Adipocyte (in vitro differentiated cells): Measurements from ENCODE around the gene GMNN.
A peak's percentile ranks its signal among the peaks of the same experiment; 100 is the strongest.
"Not testable (repeated sequence)": the region's sequence is repeated elsewhere in the genome, so short reads cannot be mapped to it uniquely, and the experiment has no call there.

Experiments
- DNase-seq: peaks from one replicate; pipeline ENCODE4 v3.0.0-alpha.2; 2015; ENCODE audit warnings: low read depth
- H3K27me3 ChIP-seq: replicated peaks from 2 replicates; pipeline ENCODE4 v1.7.0; 2013; ENCODE audit warnings: mild to moderate bottlenecking, low read length, moderate library complexity; ENCODE audit not compliant: control insufficient read depth, insufficient read depth
- H3K36me3 ChIP-seq: 2 replicates; pipeline ENCODE4 v1.7.0; 2013; ENCODE audit warnings: low read length, mild to moderate bottlenecking, moderate library complexity; ENCODE audit not compliant: control insufficient read depth, insufficient read depth, severe bottlenecking
- H3K4me1 ChIP-seq: 2 replicates; pipeline ENCODE4 v1.7.0; 2013; ENCODE audit warnings: mild to moderate bottlenecking, low read length, moderate library complexity; ENCODE audit not compliant: control insufficient read depth, insufficient read depth
- H3K4me3 ChIP-seq: 2 replicates; pipeline ENCODE4 v1.7.0; 2013; ENCODE audit warnings: mild to moderate bottlenecking, low read length, moderate library complexity
- H3K9ac ChIP-seq: 2 replicates; pipeline ENCODE4 v1.7.0; 2013; ENCODE audit warnings: mild to moderate bottlenecking, low read length, moderate library complexity
- H3K9me3 ChIP-seq: 2 replicates; pipeline ENCODE4 v1.7.0; 2013; ENCODE audit warnings: mild to moderate bottlenecking, low read length, moderate library complexity; ENCODE audit not compliant: control insufficient read depth

The GMNN gene

DNA sequence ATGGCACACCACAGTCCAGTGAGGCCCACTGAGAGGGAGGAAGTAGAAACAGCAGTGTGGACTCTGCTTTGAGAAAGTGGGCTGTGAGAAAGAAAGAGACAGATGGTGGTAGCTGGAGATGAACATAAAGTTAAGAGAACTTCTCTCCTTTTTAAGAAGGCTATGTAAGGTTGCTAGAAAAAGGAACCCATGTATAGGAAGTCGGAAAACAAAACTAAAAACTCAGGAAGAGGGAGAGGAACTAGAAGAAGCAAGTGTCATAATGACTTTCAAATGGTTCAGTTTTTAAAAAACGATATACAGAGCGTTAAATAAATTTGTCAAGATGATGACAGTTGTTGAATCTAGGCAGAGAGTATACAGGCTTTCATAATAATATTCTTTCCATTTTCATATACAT lies 25.4 kb upstream of the GMNN start:
- DNase-seq: no peak
- no peaks in the 10 kb centered on the region for H3K9me3 ChIP-seq
- no peaks in the 10 kb centered on the region for H3K27me3 ChIP-seq
- no peak overlapping the region for H3K4me3 ChIP-seq
- no peak overlapping the region for H3K9ac ChIP-seq
- H3K4me1 ChIP-seq: no peaks in the 10 kb centered on the region
- H3K36me3 ChIP-seq: no peaks in the 10 kb centered on the region

- H3K9me3 ChIP-seq, H3K4me1 ChIP-seq, H3K9ac ChIP-seq, H3K4me3 ChIP-seq, H3K27me3 ChIP-seq, H3K36me3 ChIP-seq, DNase-seq: not testable (repeated sequence)
Observed at GRCh38 chr6:24750878-24751277, 23.9 kb upstream of the GMNN start.

DNA sequence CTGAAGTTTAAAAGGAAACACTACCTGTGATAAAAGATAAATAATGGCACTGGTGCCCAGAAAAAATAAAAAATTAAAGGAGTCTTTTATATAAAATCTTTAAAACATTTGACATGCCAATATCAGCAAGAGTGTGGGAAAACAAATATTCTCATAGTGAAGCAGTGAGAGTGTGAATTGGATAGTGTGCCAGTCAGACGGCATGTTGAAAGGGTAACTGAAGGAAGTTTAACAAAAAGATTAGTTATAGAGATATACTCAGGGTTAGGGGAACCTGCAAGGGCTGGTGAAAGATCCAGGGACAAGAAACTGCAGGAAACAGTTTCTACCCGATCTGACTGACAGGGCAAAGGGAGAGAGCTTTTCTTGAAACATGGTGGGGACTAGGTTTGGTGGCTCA lies 22.2 kb upstream of the GMNN start:
- Histone ChIP-seq H3K4me1 (no peaks in the 10 kb centered on the region), H3K4me3 (no peak overlapping the region), H3K36me3 (no peaks in the 10 kb centered on the region), H3K9me3 (no peaks in the 10 kb centered on the region), H3K9ac (no peak overlapping the region), H3K27me3 (no peaks in the 10 kb centered on the region)
- DNase-seq: no peak

GRCh38 chr6:24752917-24753492 lies 21.7 kb upstream of the GMNN start:
- Histone ChIP-seq H3K4me3 (no peak overlapping the region), H3K4me1 (no peaks in the 10 kb centered on the region), H3K9ac (no peak overlapping the region), H3K36me3 (no peaks in the 10 kb centered on the region), H3K27me3 (no peaks in the 10 kb centered on the region), H3K9me3 (no peaks in the 10 kb centered on the region)
- peak; percentile 22 for DNase-seq

DNA sequence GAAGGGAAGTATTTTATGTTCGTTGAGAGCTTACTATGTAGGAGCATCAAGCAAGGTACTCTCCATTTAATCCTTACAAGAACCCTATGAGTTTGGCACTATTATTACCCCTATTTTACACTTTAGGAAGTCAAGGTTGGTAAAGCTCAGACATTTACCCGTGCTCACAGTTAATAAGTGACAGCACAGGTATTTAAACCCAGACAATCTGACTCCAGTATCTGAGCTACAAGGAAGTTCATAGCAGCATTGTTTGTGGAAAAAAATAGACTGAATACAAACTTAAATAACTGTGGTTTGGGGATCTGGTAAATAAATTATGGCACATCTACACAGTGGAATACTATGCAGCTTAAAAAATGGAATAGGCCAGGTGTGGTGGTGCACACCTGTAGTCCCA lies 21.2 kb upstream of the GMNN start:
- no peak overlapping the region for H3K9ac ChIP-seq
- H3K9me3 ChIP-seq: no peaks in the 10 kb centered on the region
- no peaks in the 10 kb centered on the region for H3K4me1 ChIP-seq
- no peaks in the 10 kb centered on the region for H3K27me3 ChIP-seq
- DNase-seq: no peak
- H3K4me3 ChIP-seq: no peak overlapping the region
- H3K36me3 ChIP-seq: no peaks in the 10 kb centered on the region

- not testable (repeated sequence) for DNase-seq, H3K36me3 ChIP-seq, H3K9ac ChIP-seq
Observed at GRCh38 chr6:24754378-24754777, 20.4 kb upstream of the GMNN start.

DNA sequence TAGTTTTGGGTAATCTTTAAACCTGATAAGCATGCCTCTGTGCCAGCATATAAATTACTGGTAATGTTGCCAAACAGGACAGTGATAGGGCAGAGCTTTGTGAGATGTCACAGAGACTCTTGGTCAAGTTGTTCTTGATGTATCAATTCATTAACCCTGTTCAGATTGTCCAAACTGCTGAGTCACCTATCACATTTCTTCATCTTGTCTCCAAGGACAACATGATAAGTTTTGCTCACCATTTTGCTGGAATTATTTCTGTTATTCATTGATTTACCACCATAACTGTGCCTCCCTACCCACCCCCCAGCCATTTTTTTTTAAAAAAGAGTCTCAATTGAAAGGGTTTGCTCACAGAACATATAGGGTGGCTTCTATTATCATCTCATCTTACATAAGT lies 19.5 kb upstream of the GMNN start:
- H3K27me3 ChIP-seq: no peaks in the 10 kb centered on the region
- no peaks in the 10 kb centered on the region for H3K4me1 ChIP-seq
- DNase-seq: no peak
- no peaks in the 10 kb centered on the region for H3K36me3 ChIP-seq
- H3K9ac ChIP-seq: no peak overlapping the region
- H3K9me3 ChIP-seq: no peaks in the 10 kb centered on the region
- H3K4me3 ChIP-seq: no peak overlapping the region

More at GRCh38 chr6:24754378-24754777, 20.4 kb upstream of the GMNN start:
- H3K27me3 ChIP-seq, H3K4me1 ChIP-seq, H3K9me3 ChIP-seq, H3K4me3 ChIP-seq: not testable (repeated sequence)

DNA sequence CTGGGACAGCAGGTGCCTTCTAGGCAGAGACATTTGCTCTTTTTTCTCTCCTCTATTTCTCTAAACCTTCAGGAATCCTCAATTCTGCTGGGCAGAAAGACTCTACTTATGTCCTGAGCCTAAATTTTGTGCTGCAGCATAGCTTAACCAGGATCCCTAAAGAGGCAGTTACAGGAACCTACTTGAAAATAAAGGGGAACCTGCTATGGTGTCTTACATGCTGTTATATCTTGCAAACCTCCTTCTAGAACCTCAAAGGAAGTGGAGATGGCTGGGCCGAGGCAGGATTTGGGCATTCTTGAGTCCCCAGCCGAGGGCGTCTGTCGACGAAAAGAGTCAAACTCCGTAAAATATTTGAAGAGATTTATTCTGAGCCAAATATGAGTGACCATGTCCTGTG lies 17.1 kb upstream of the GMNN start:
- H3K36me3 ChIP-seq: no peaks in the 10 kb centered on the region
- no peak overlapping the region for H3K4me3 ChIP-seq
- H3K9ac ChIP-seq: no peak overlapping the region
- no peaks in the 10 kb centered on the region for H3K9me3 ChIP-seq
- DNase-seq: no peak
- no peaks in the 10 kb centered on the region for H3K4me1 ChIP-seq
- H3K27me3 ChIP-seq: no peaks in the 10 kb centered on the region

DNA sequence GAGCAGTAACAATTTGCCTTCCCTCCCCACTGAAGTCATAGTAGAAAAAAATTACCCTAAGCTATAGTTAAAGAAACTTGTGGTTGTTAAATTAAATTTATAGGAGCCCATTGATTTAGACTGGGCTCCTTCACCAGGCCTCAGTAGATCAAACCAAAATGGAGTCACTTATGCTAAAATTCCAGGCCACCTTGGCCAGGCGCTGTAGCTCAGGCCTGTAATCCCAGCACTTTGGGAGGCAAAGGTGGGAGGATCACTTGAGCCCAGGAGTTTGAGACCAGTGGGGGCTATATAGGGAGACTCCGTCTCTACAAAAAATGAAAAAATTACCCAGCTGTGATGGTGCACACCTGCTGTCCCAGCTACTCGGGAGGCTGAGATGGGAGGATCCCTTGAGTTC lies 15.0 kb upstream of the GMNN start:
- DNase-seq: no peak
- Histone ChIP-seq H3K4me1 (no peaks in the 10 kb centered on the region), H3K9ac (no peak overlapping the region), H3K36me3 (no peaks in the 10 kb centered on the region), H3K4me3 (no peak overlapping the region), H3K27me3 (no peaks in the 10 kb centered on the region), H3K9me3 (no peaks in the 10 kb centered on the region)

- no peaks in the 10 kb centered on the region for H3K27me3 ChIP-seq
- no peak overlapping the region for H3K9ac ChIP-seq
- H3K4me1 ChIP-seq: no peaks in the 10 kb centered on the region
- H3K4me3 ChIP-seq: no peak overlapping the region
- DNase-seq: no peak
- no peaks in the 10 kb centered on the region for H3K9me3 ChIP-seq
- no peaks in the 10 kb centered on the region for H3K36me3 ChIP-seq
Observed at GRCh38 chr6:24760210-24760609, 14.5 kb upstream of the GMNN start.

- Histone ChIP-seq H3K9ac (no peak overlapping the region), H3K4me1 (no peaks in the 10 kb centered on the region), H3K9me3 (no peaks in the 10 kb centered on the region), H3K27me3 (no peaks in the 10 kb centered on the region), H3K4me3 (no peak overlapping the region), H3K36me3 (no peaks in the 10 kb centered on the region)
- DNase-seq: no peak
Observed at GRCh38 chr6:24761193-24761835, 13.4 kb upstream of the GMNN start.

DNA sequence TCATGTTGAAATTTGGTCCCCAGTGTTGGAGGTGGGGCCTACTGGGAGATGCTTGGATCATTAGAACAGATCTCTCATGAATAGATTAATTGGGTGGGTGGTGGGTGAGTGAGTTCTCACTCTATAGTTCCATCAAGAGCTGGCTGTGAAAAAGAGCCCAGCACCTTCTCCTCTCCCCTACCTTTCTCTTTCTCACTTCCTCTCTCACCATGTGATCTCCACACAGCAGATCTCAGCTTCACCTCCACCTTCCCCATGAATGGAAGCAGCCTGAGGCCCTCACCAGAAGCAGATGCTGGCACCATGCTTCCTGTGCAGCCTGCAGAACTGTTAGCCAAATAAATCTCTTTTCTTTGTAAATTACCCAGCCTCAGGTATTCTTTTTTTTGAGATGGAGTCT lies 12.9 kb upstream of the GMNN start:
- Histone ChIP-seq H3K4me3 (no peak overlapping the region), H3K9me3 (no peaks in the 10 kb centered on the region), H3K36me3 (no peaks in the 10 kb centered on the region), H3K9ac (no peak overlapping the region), H3K4me1 (no peaks in the 10 kb centered on the region), H3K27me3 (no peaks in the 10 kb centered on the region)
- no peak for DNase-seq
